Fibroblast of the aortic adventitia (primary cell): ENCODE data around the gene KAT2B. TPM values are rescaled to one million over a fixed set of nuclear protein-coding genes. Genes with fewer than 3 reads are reported as not detected.
"Not testable (repeated sequence)": the region's sequence is repeated elsewhere in the genome, so short reads cannot be mapped to it uniquely, and the experiment has no call there.

Experiments
- DNase-seq: peaks from one replicate; pipeline ENCODE4 v3.0.0-alpha.2; 2010; ENCODE audit warnings: low read depth
- H3K4me3 ChIP-seq: 2 replicates; pipeline ENCODE4 v1.5.1; 2011; ENCODE audit warnings: low read depth, mild to moderate bottlenecking, control low read depth, low read length, moderate library complexity
- CTCF ChIP-seq: IDR thresholded peaks from 2 replicates; pipeline ENCODE4 v1.5.1; 2011; ENCODE audit warnings: mild to moderate bottlenecking, low read length, control low read depth, inconsistent platforms; ENCODE audit not compliant: insufficient read depth
- total RNA-seq: library from RNA; depleted of rRNA; stranded (reverse); fragments of >200 nt; gene quantifications from 2 replicates; pipeline ENCODE4 v1.2.3, GENCODE V29; 2012; ENCODE audit warnings: low replicate concordance

Gene KAT2B
- total RNA-seq, 1 donor, result 14.3 TPM

- TF ChIP-seq CTCF, result no peak
- peak; percentile 49 for DNase-seq
- peak overlapping the region; percentile 82 for H3K4me3 ChIP-seq
Measured at GRCh38 chr3:20041197-20041780, 1.0 kb downstream of the KAT2B start.

- DNase-seq, result no peak
- H3K4me3 ChIP-seq, result no peak overlapping the region
- TF ChIP-seq CTCF, result no peak
Measured at GRCh38 chr3:20042331-20042730, 2.1 kb downstream of the KAT2B start.

GRCh38 chr3:20043396-20043795 lies 3.1 kb downstream of the KAT2B start:
- TF ChIP-seq CTCF, result no peak
- peak; percentile 75 for DNase-seq
- peak overlapping the region; percentile 28 for H3K4me3 ChIP-seq

- peak overlapping the region; percentile 28 for H3K4me3 ChIP-seq
- DNase-seq, result no peak
- no peak for TF ChIP-seq CTCF
Measured at GRCh38 chr3:20043825-20044224, 3.6 kb downstream of the KAT2B start.

GRCh38 chr3:20045141-20045540 lies 4.9 kb downstream of the KAT2B start:
- H3K4me3 ChIP-seq, DNase-seq: not testable (repeated sequence)

GRCh38 chr3:20046556-20046955 lies 6.3 kb downstream of the KAT2B start:
- no peak for TF ChIP-seq CTCF
- no peak for DNase-seq
- H3K4me3 ChIP-seq, result no peak overlapping the region

GRCh38 chr3:20047341-20047779 lies 7.1 kb downstream of the KAT2B start:
- H3K4me3 ChIP-seq, result no peak overlapping the region
- DNase-seq, result no peak
- no peak for TF ChIP-seq CTCF
